ENCODE results near the gene UBE2QL1.

UBE2QL1 gene

DNA sequence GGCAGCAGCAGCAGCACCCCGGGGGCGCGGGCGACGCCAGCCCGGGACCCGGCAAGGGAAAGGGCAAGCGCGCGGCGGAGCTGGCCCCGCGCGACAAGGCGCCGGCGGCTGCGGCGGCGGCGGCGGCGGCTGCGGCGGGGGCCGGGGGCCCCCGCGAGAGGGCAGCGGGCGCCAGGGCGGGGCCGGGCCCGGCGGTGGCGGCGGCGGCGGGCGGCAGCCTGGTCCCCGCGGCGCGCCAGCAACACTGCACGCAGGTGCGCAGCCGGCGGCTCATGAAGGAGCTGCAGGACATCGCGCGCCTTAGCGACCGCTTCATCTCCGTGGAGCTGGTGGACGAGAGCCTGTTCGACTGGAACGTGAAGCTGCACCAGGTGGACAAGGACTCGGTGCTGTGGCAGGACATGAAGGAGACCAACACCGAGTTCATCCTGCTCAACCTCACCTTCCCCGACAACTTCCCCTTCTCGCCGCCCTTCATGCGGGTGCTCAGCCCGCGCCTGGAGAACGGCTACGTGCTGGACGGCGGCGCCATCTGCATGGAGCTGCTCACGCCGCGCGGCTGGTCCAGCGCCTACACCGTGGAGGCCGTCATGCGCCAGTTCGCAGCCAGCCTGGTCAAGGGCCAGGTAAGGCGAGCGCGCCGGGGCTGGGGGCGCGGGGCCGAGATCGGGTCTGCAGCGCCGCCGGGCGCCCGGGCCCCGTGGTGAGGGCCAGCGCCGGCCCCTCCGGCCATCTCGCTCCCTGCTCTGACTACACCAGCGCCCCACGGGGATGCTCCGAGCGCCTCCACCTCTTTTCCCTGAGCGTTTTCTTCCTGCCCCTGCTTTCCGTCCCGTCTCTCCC, at the start of gene UBE2QL1:
Gene UBE2QL1 (plus strand): TSS at position 238 of the 843 bp plus-strand sequence. CDS start 35 bp downstream, at position 273.
- peak; percentile 36 to 45 for DNase-seq

- DNase-seq: no peak
These were observed 48.4 kb upstream of the UBE2QL1 start for GRCh38 chr5:6399980-6400910.

GRCh38 chr5:6401410-6401809, 47.2 kb upstream of the UBE2QL1 start:
- no peak for DNase-seq

DNA sequence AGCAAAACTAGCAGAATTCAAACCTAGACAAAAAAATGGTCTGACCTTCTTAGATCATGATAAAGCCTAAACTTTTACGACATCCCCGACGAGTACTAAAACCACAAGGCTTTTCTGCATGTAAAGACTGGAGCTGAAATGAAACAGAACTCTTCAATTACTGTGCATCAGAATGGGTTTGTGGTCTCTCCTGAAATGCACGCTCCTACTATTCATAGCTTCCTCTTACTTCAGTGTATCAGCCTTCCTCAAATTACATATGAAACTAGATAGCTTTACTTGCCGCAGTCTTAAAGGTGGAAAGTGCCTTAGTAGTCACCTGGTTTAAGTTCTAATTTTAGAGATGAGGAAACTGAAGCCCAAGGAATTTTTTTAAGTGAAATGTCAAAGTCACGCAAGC, 45.7 kb upstream of the UBE2QL1 start:
- no peak for DNase-seq

- DNase-seq: no peak
These were observed 45.2 kb upstream of the UBE2QL1 start for GRCh38 chr5:6403416-6403815.

- no peak for DNase-seq
These were observed 44.5 kb upstream of the UBE2QL1 start for GRCh38 chr5:6404129-6404528.

GRCh38 chr5:6405591-6405990, 43.1 kb upstream of the UBE2QL1 start:
- DNase-seq: no peak

GRCh38 chr5:6407558-6408259, 41.0 kb upstream of the UBE2QL1 start:
- DNase-seq: no peak

DNA sequence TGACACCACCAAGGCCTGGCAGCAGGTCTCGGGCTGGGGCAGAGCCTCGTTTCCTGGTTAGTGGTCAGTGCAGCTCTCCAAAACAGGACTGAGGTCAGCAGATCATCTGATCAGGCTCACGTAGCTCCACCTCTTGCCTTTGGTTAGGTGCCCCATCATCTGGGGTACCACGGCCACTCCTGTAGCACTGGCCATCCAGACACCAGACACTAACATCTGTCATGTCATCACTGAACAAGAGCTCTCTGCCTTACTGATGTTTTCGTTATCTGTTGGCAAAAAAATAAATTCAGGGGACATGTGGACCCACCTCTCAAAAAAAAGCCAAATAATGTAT, 40.4 kb upstream of the UBE2QL1 start:
- no peak for DNase-seq

DNA sequence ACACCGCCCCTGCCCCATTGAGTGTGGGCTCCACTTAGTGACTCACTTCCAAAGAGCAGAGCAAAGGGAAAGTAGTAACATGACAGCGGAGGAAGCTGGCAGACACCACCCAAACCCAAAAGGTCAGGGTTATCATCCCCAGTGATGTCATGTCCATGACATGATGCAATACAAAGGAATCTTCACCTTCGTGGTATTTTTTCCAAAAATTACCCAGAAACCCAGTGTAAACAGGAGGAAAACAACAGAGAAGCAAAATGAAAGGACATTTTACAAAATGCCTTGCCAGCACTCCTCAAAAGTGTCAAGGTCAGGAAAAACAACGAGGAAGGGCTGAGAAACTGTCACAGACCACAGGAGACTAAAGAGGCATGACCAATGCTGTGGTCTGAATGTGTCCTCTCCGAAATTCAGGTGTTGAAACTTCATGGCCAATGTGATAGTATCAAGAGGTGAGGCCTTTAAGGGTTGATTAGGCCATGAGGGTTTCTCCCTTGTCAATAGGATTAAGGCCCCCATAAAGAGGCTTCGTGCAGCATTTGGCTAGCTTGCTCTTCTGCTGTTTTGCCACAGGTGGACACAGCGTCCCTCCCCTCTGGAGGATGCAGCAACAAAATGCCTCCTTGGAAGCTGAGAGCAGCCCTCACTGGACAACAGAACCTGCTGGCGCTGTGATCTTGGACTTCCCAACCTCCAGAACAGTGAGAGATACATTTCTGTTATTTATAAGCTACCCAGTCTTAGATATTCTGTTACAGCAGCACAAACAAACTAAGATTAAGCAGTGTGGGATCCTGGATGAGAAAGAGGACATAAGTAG, 39.8 kb upstream of the UBE2QL1 start:
- no peak for DNase-seq

DNA sequence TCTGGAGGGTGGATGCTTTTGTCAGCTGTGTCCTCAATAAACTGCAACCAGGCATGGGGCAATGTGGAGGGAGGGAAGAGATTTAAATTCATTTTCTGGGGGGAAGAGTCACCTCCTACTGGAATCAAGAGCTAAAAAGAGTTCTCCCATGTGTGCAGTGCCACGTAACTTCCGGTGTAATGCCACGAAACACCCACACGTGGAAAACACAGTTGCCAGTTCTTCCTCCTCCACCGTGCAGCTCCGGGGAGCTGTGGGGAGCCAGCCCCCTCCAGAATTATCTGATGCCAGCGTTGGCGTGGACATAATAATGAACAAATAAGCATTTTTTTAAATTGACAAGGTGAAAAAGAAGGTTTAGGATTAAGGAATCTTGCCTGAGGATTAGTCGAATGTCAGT, 38.2 kb upstream of the UBE2QL1 start:
- no peak for DNase-seq

GRCh38 chr5:6411141-6411540, 37.5 kb upstream of the UBE2QL1 start:
- DNase-seq: no peak

DNA sequence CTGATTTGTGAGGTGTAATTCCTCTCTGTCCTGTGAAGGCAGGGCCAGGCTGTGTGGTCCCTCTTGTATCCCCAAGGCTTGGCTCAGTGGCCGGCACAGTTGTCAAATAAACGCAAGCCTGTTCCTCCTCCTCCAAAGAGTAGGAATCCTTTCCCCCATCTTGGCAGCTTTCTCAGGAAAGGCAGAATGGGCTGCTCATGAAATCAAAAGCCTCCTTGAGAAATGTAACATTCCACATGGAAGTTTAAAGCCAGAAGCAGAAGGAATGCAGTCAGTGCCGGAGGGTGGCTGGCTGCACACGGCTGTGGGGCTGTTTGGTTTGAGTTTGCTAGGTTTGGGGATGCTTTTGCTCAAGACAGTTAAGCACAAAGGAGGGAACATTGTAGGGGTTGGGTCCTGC, 35.8 kb upstream of the UBE2QL1 start:
- no peak for DNase-seq

DNA sequence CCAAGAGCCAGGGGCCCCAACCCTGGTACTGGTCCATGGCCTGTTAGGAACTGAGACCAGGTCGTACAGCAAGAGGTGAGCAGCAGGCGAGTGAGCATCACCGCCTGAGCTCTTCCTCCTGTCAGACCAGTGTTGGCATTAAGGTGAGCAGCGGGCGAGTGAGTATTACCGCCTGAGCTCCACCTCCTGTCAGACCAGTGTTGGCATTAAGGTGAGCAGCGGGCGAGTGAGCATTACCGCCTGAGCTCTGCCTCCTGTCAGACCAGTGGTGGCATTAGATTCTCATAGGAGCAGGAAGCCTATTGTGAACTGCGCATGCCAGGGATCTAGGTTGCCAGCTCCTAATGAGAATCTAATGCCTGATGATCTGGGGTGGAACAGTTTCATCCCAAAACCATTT, 31.0 kb upstream of the UBE2QL1 start:
- DNase-seq: no peak

- DNase-seq: no peak
These were observed 29.9 kb upstream of the UBE2QL1 start for GRCh38 chr5:6418679-6419276.

- no peak for DNase-seq
These were observed 29.3 kb upstream of the UBE2QL1 start for GRCh38 chr5:6419340-6419852.

DNA sequence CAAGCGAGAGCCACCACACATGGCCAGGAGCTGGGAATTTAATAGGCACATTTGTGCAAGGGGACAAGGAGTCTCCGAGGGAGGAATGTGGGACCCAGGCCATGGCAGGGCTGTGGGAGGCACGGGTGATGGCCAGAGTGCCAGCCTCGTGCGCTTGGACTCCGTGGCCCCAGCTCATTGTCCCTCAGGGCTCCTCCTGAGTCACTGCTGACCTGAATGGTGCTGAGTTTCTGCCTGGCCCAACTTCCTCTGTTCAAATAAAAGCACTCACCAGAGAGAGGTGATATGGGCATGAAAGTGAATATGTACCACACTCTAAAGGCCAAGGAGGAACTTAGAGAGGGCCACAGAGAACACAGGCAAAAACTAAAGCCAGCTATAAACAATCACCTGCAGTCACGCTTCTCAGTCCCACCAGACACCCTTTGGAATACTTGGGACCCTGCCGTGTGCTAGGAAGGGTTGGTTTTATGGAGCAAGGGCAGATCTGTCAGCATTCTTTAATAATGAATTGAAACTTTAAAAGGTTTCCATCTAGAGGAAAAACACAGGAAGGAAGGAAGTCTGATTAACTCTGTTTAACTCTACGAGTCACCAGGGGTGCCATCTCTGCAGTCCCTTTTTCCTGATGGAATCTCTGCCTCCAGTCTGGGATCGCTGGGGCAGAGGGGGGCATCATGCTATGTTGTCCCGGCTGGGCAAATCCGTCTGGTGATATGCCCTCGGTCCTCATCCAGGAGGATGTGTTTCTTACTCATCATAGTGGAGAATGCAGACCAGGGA, 25.1 kb upstream of the UBE2QL1 start:
- DNase-seq: no peak

DNA sequence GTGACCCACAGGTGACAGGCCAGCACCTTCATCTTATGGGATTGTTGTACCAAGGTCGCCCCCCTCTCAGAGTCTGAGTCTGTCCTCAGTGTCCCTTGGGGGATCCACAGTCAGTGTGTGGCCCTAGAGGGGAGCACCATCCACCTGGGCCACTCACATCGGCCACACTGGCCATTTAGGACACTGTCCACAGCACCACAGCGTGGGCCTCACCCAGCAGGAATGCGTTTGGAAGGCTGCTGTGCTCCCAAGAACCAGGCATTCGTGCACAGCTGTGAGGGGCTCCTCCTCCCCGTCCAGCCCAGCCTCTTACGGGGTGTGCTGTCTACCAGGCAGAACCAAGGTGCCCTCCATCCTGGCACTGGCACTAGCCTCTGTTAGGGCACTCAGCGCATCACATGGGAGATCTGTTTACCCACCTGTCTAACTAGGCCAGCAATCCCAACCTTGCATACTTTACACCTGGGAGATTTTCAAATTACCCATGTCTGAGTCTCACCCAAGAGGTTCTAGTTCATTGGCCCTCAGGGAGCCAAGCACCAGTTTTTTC, 24.5 kb upstream of the UBE2QL1 start:
- no peak for DNase-seq

DNA sequence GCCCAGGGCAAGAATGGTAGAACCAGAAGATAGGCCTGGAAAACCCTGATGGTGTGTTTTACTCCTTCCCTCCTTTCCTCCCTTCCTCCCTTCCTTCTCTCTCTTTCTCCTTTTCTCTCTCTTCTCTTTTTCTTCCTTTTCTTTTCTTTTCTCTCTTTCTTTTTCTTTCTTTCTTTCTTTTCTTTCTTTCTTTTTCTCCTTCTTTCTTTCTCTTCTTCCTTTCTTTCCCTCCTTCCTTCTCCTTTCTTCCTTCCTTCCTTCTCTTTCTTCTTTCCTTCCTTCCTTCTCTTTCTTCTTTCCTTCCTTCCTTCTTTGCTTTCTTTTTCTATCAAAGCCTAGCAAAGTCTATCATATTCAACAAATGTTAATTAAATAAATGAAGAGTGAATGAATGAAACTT, 24.0 kb upstream of the UBE2QL1 start:
- DNase-seq: no peak

GRCh38 chr5:6427694-6428093, 21.0 kb upstream of the UBE2QL1 start:
- no peak for DNase-seq
